ENCODE data around the gene IFRD2. TPM values are rescaled to one million over a fixed set of nuclear protein-coding genes. Genes with fewer than 3 reads are reported as not detected.

The IFRD2 gene
- total and polyA plus RNA-seq, 2 of the 13 experiments (the other 11 are each of a cell fraction or from before 2014, with no cell fraction given) = 32.8 to 96.1 TPM

- TF ChIP-seq UBTF (CRISPR knock-in tag; IDR thresholded peaks at IDR 0.05) (peak; percentile 98), NFKBIZ (CRISPR knock-in tag; IDR thresholded peaks at IDR 0.05) (no peak; the same call in 1 of the 2 replicates), ZNF772 (CRISPR knock-in tag; IDR thresholded peaks at IDR 0.05) (peak; percentile 89), ZFX (CRISPR knock-in tag; IDR thresholded peaks at IDR 0.05; ENCODE audit: low read depth) (peak; percentile 92), PRPF4 (IDR thresholded peaks at IDR 0.05; ENCODE audit: low read depth, low read length, poor library complexity, severe bottlenecking) (no peak), BORCS8-MEF2B (CRISPR knock-in tag; IDR thresholded peaks at IDR 0.05) (no peak), MXD4 (CRISPR knock-in tag; IDR thresholded peaks at IDR 0.05) (peak; percentile 61; the same call in 1 of the 2 replicates), THYN1 (CRISPR knock-in tag; IDR thresholded peaks at IDR 0.05; ENCODE audit: borderline replicate concordance, low read depth) (no peak), ARHGAP35 (CRISPR knock-in tag; IDR thresholded peaks at IDR 0.05; ENCODE audit: borderline replicate concordance) (no peak), PRMT3 (CRISPR knock-in tag; IDR thresholded peaks at IDR 0.05; ENCODE audit: borderline replicate concordance, low read depth) (no peak; the same call in 1 of the 2 replicates), CHD4 (IDR thresholded peaks at IDR 0.05; ENCODE audit: borderline replicate concordance, low read length) (no peak), ZXDC (CRISPR knock-in tag; IDR thresholded peaks at IDR 0.05) (no peak), TP53 (CRISPR knock-in tag; conservative IDR thresholded peaks at IDR 0.05) (no peak; the same call in 1 of the 2 replicates), ZNF160 (CRISPR knock-in tag; IDR thresholded peaks at IDR 0.05) (peak; percentile 76), NCOA5 (CRISPR knock-in tag; IDR thresholded peaks at IDR 0.05) (no peak), MAFK (conservative IDR thresholded peaks at IDR 0.05 in 1 of 2, IDR thresholded peaks at IDR 0.05 in 1 of 2; ENCODE audit: low read length in 2 of 2) (peak; percentile 11 to 49; a peak in 2 of 4 replicates), TERF1 (CRISPR knock-in tag; IDR thresholded peaks at IDR 0.05) (no peak), ZNF670 (CRISPR knock-in tag; IDR thresholded peaks at IDR 0.05; ENCODE audit: borderline replicate concordance) (no peak; the same call in 1 of the 2 replicates), MNT (IDR thresholded peaks at IDR 0.05) (no peak), MTA3 (CRISPR knock-in tag; IDR thresholded peaks at IDR 0.05) (no peak), HCFC1 (IDR thresholded peaks at IDR 0.05; ENCODE audit: low read depth, low read length) (0 out of 2 replicates have a peak, but pooled peaks have one; percentile 8)
Observed at GRCh38 chr3:50260027-50260941, 31.9 kb downstream of the IFRD2 start (continued).

Data from HepG2 (cell line).